DMS 273 (cell line): Measurements from ENCODE around the gene CNTNAP2.
"Not testable (repeated sequence)": the region's sequence is repeated elsewhere in the genome, so short reads cannot be mapped to it uniquely, and the experiment has no call there.

Experiments
- DNase-seq: peaks from one replicate; lab custom pipeline; 2025; ENCODE audit not compliant: unreplicated experiment; lab: John Stamatoyannopoulos, UW

CNTNAP2 gene

GRCh38 chr7:147678943-147679342 is 1562.3 kb downstream of the CNTNAP2 start:
- no peak for DNase-seq

- DNase-seq: no peak
Observed at GRCh38 chr7:147681530-147681929, 1564.9 kb downstream of the CNTNAP2 start.

- no peak for DNase-seq
Observed at GRCh38 chr7:147700702-147701101, 1584.1 kb downstream of the CNTNAP2 start.

GRCh38 chr7:147707926-147708325 is 1591.3 kb downstream of the CNTNAP2 start:
- no peak for DNase-seq

GRCh38 chr7:147708871-147709270 is 1592.3 kb downstream of the CNTNAP2 start:
- no peak for DNase-seq

- DNase-seq: no peak
Observed at GRCh38 chr7:147711447-147711846, 1594.8 kb downstream of the CNTNAP2 start.

GRCh38 chr7:147721962-147722830 is 1605.6 kb downstream of the CNTNAP2 start:
- no peak for DNase-seq

- no peak for DNase-seq
Observed at GRCh38 chr7:147723536-147723935, 1606.9 kb downstream of the CNTNAP2 start.

- no peak for DNase-seq
Observed at GRCh38 chr7:147731311-147731710, 1614.7 kb downstream of the CNTNAP2 start.

GRCh38 chr7:147737559-147738214 is 1621.1 kb downstream of the CNTNAP2 start:
- DNase-seq: not testable (repeated sequence)

GRCh38 chr7:147742301-147742700 is 1625.7 kb downstream of the CNTNAP2 start:
- no peak for DNase-seq

- DNase-seq: peak; percentile 28
Observed at GRCh38 chr7:147756300-147756699, 1639.7 kb downstream of the CNTNAP2 start.

- DNase-seq: no peak
Observed at GRCh38 chr7:147759327-147759943, 1642.8 kb downstream of the CNTNAP2 start.

GRCh38 chr7:147765301-147765700 is 1648.7 kb downstream of the CNTNAP2 start:
- DNase-seq: no peak

- no peak for DNase-seq
Observed at GRCh38 chr7:147771344-147771743, 1654.7 kb downstream of the CNTNAP2 start.

GRCh38 chr7:147774461-147774860 is 1657.9 kb downstream of the CNTNAP2 start:
- DNase-seq: peak; percentile 64

- DNase-seq: peak; percentile 33
Observed at GRCh38 chr7:147775516-147776284, 1659.1 kb downstream of the CNTNAP2 start.

GRCh38 chr7:147777309-147777708 is 1660.7 kb downstream of the CNTNAP2 start:
- DNase-seq: no peak

- no peak for DNase-seq
Observed at GRCh38 chr7:147779949-147780348, 1663.3 kb downstream of the CNTNAP2 start.

GRCh38 chr7:147796581-147796980 is 1680.0 kb downstream of the CNTNAP2 start:
- no peak for DNase-seq

GRCh38 chr7:147798001-147798400 is 1681.4 kb downstream of the CNTNAP2 start:
- peak; percentile 27 for DNase-seq
